ENCODE measurements around the gene IZUMO1R.
"Not testable (repeated sequence)": the region's sequence is repeated elsewhere in the genome, so short reads cannot be mapped to it uniquely, and the experiment has no call there.

Gene IZUMO1R

GRCh38 chr11:94303966-94304958 is at the start of gene IZUMO1R:
Gene IZUMO1R, plus strand, starts transcription at chr11:94304580. Its CDS starts 1,057 bp downstream, at chr11:94305637.
- no peak for DNase-seq (ENCODE audit: low read depth)

- no peak for DNase-seq (ENCODE audit: low read depth)
Measured at GRCh38 chr11:94271885-94272372, 32.5 kb upstream of the IZUMO1R start.

- no peak for DNase-seq (ENCODE audit: low read depth)
Measured at GRCh38 chr11:94272738-94273313, 31.6 kb upstream of the IZUMO1R start.

GRCh38 chr11:94275961-94276360 is 28.4 kb upstream of the IZUMO1R start:
- no peak for DNase-seq (ENCODE audit: low read depth)

DNA sequence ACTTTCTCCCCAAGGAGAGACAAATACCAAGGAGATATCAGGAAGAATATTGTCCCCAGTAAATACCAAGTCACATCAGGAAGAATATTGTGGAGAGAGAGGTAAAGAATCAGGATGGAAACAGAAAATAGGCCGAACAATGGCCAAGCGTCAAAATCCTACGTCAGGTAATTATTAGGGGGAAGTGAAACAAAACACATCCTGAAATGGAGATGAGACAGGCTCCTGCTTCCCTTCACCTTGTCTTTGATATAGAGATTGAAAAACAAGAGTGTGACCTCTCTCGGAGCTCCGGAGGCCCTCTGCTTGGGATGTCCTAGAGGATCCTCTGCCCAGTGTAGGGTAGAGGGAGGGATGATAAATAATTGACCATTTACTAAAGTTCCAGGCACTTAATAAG is 27.4 kb upstream of the IZUMO1R start:
- DNase-seq (ENCODE audit: low read depth), result no peak

GRCh38 chr11:94278207-94278606 is 26.2 kb upstream of the IZUMO1R start:
- DNase-seq (ENCODE audit: low read depth), result not testable (repeated sequence)

GRCh38 chr11:94279996-94280395 is 24.4 kb upstream of the IZUMO1R start:
- DNase-seq (ENCODE audit: low read depth), result no peak

DNA sequence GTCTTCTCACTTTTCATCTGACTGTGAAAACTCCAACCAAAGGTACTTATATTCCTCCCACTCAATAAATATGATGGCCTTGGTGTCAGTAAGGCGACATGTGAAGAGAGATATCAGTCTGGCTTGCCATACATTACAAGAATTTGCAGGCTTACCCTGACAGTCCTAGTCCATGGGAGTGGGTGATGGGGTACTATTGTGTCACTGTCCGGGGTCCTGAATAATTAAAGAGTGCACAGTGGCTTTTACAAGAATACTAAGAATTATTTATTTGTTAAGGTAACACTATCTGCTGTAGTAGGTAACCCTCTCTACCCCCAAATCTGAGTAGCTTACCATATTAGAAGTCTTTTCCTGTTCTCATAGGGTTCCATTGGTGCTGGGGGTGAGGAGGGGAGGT is 23.1 kb upstream of the IZUMO1R start:
- no peak for DNase-seq (ENCODE audit: low read depth)

- DNase-seq (ENCODE audit: low read depth), result no peak
Measured at GRCh38 chr11:94283678-94284077, 20.7 kb upstream of the IZUMO1R start.

DNA sequence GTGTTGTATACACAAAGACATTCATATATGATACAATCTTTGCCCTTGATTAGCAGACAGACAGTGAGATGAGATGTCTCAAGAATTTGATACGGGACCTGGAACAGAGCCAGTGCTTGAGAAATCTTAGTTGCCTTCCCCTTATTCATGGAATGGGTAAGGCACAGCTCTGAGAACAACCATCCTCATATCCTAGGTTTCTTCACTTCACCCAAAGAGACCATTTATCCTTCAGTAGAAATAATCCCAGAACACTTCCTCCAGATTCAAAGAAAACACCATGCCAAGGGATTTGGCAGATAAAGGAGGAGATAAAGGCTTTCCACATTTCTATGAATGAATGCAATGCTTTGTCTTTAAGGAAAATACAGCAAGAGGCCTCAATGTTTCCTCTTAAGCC is 8.8 kb upstream of the IZUMO1R start:
- DNase-seq (ENCODE audit: low read depth), result no peak

DNA sequence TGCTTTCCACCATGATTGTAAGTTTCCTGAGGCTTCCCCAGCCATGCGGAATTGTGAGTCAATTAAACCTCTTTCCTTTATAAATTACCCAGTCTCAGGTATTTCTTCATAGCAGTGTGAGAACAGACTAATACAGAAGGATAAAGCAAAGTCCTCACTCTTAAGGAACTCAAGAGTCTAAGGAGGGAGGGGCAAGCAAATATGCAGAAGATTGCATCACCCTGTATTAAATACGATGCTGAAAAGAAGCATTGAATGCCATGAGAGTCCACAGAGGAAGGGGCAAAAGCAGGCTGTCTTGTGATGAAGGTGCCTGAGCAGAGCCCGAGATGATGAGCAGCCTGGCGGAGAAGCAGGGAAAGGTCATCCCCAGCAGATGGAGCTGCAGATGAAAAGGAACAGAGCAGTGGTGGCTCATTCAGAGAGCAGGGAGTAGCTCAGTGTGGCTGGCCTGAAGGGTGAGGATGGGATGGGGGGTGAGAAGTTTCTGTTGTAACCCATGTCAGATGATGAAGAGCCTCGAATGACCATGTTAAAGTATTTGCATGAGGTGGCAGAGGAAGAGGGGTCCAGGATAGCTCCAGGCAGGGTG is 6.3 kb upstream of the IZUMO1R start:
- DNase-seq (ENCODE audit: low read depth), result no peak

DNA sequence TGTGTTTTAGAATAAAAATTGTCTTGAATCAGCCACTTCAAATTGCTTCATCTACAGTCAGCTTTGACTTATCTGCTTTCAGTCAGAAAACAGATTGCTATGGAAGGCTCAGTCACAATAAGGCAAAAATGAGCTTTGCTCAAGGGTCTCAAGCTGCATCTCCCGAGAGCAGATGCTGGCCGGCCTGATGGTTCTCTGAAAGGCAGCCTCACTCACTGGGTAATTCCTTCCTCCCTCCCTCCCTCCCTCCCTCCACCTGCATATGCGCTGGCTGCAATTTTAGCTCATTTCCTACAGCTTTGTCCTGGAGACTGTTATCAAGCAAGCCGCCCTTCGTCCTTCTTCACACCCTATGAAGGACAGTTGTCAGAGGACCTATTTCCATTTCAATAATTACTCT is 1.6 kb upstream of the IZUMO1R start:
- DNase-seq (ENCODE audit: low read depth), result no peak

- DNase-seq (ENCODE audit: low read depth), result no peak
Measured at GRCh38 chr11:94305146-94305545, 766 bp downstream of the IZUMO1R start.

GRCh38 chr11:94307101-94307791 is 2.9 kb downstream of the IZUMO1R start:
- DNase-seq (ENCODE audit: low read depth), result no peak

DNA sequence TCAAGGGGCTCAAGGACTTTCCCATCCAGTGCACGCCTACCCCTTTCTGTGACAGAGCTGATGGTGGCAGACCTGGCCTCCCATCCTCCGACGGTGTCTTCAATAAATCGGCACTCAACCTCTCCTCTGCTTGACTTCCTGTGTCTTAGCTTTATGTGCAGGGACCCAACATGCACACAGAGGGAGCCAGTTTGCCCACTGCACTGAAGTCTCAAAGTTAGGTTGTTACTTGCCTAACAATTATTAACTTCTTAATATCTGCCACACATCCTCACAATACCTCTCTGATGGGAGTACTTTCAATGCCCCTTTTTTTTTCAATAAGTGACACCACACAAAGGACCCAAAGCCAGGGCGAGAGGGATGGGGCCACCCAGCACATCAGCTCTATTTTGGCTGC is 3.6 kb downstream of the IZUMO1R start:
- no peak for DNase-seq (ENCODE audit: low read depth)

DNA sequence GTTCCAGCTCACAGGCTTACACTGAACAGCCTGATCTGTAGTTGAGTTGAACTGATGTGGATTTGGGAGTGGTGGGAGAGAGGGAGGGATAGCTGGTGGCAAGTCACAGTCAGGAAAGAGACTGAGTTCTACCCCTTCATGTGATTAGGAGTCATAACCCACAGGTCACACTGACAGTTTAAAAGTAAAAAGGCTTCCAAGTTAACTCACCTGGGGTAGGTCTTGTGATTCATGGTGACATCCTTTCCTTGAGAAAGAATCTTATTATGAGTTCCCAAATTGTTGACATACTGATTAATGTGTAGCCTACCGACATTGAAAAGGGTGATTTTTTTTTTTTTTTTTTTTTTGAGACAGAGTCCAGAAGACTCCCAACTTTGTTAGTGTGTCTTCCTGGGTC is 5.4 kb downstream of the IZUMO1R start:
- no peak for DNase-seq (ENCODE audit: low read depth)

GRCh38 chr11:94310191-94310875 is 6.0 kb downstream of the IZUMO1R start:
- no peak for DNase-seq (ENCODE audit: low read depth)

DNA sequence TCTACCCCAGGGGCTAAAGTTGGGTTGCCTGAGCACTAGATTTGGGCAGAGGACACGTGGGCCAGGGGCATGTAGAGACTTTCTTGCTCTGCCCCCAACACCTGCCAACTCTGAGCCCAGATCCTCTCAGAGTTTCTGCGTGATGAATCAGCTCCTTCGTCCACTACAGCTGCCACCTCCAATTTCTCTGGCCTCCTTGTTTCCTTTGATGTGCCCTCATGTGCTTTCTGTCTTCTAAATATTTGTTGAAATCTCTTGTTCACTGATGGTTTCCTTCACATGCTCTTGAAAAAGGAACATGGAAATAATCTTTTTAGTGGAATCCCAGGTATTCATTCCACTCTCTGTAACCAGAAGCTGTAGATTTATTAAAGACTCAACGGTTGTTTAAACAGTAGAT is 8.0 kb downstream of the IZUMO1R start:
- DNase-seq (ENCODE audit: low read depth), result no peak

- no peak for DNase-seq (ENCODE audit: low read depth)
Measured at GRCh38 chr11:94314064-94314463, 9.7 kb downstream of the IZUMO1R start.

DNA sequence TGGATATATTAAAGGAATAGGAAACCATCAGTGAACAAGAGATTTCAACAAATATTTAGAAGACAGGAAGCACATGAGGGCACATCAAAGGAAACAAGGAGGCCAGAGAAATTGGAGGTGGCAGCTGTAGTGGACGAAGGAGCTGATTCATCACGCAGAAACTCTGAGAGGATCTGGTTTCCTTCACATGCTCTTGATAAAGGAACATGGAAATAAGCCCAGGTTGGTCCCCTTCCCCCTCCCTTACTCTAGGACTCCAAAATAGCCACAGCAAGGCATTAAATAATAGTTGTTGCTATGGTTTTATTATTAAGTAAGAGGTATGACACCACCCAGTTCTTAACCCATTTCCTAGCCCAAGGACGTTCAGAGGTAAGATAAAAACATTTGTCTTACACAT is 11.3 kb downstream of the IZUMO1R start:
- no peak for DNase-seq (ENCODE audit: low read depth)

- DNase-seq (ENCODE audit: low read depth), result no peak
Measured at GRCh38 chr11:94322501-94322900, 18.1 kb downstream of the IZUMO1R start.

GRCh38 chr11:94325681-94326080 is 21.3 kb downstream of the IZUMO1R start:
- peak; percentile 27 for DNase-seq (ENCODE audit: low read depth)
